ENCODE results near the gene CECR2.
"Not testable (repeated sequence)": the region's sequence is repeated elsewhere in the genome, so short reads cannot be mapped to it uniquely, and the experiment has no call there.

Gene CECR2

GRCh38 chr22:17523925-17524324, 154.7 kb downstream of the CECR2 start:
- FAIRE-seq: no peak

- FAIRE-seq: no peak
These were observed 167.0 kb downstream of the CECR2 start for GRCh38 chr22:17536269-17536668.

DNA sequence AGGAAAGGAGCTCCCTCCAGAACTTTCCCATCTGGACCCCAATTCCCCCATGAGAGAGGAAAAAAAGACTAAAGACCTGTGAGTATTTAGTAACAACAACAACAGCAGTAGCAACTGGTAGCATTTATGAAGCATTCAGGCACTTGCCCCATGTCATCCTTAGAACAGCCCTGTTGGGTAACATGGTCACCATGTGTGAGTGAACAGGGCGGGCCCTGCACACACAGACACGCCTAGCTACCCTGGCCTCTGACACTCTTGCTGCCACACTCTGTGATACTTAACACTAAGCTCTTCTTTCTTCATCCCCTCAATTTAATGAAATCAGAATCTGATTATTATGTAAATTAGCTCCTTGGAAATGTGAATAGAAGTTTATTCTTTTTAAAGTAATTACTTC, 167.9 kb downstream of the CECR2 start:
- no peak for FAIRE-seq

DNA sequence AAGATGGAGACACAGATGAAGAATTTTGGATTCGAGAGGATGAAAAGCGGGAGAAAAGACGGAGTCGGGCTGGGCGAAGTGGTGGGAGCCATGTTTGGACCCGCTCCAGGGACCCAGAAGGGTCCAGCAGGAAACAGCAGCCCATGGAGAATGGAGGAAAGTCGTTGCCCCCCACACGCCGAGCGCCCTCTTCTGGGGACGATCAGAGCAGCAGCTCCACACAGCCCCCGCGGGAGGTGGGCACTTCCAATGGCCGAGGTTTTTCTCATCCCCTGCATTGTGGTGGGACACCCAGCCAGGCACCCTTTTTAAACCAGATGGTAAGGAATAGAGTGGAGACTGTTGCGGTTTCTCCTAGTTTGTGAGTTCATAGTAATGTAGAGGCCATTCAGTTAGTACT, 171.2 kb downstream of the CECR2 start:
- no peak for FAIRE-seq

GRCh38 chr22:17541476-17541875, 172.2 kb downstream of the CECR2 start:
- no peak for FAIRE-seq

DNA sequence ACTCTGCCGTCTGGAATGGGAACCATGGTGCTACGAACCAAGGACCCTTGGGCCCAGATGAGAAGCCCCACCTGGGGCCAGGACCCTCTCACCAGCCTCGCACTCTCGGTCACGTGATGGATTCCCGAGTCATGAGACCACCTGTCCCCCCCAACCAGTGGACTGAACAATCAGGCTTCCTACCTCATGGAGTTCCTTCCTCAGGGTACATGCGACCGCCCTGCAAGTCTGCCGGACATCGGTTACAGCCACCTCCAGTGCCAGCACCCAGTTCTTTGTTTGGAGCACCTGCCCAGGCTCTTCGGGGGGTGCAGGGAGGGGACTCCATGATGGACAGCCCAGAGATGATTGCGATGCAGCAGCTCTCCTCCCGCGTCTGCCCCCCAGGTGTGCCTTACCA, 173.2 kb downstream of the CECR2 start:
- no peak for FAIRE-seq

DNA sequence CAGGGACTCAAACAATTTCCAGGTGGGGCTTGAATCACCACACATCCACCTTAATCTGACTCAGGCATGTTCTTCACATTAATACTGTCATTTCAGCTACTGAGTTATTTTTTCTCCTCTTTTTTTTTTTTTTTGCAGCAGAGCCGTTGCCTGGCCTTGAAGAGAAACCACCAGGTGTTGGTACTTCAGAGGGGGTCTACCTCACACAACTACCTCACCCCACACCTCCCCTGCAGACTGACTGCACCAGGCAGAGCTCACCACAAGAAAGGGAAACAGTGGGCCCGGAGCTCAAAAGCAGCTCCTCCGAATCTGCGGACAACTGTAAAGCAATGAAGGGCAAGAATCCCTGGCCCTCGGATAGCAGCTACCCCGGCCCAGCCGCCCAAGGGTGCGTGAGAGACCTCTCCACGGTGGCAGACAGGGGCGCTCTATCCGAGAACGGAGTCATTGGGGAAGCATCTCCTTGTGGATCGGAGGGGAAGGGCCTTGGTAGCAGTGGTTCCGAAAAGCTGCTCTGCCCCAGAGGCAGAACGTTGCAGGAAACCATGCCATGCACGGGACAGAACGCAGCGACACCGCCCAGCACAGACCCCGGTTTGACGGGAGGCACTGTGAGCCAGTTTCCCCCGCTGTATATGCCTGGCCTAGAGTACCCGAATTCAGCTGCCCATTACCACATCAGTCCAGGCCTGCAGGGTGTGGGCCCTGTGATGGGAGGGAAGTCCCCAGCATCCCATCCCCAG, 178.9 kb downstream of the CECR2 start:
- FAIRE-seq: no peak

GRCh38 chr22:17548756-17549035, 179.4 kb downstream of the CECR2 start:
- FAIRE-seq: no peak

DNA sequence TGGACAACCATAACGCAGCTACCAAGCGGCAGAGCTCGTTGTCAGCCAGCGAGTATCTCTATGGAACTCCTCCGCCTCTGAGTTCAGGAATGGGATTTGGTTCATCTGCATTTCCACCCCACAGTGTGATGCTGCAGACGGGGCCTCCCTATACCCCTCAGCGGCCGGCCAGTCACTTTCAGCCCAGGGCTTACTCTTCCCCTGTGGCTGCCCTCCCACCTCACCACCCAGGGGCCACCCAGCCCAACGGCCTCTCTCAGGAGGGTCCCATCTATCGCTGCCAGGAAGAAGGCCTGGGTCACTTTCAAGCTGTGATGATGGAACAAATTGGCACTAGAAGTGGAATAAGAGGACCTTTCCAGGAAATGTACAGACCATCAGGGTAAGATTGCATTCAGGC, 179.9 kb downstream of the CECR2 start:
- no peak for FAIRE-seq

DNA sequence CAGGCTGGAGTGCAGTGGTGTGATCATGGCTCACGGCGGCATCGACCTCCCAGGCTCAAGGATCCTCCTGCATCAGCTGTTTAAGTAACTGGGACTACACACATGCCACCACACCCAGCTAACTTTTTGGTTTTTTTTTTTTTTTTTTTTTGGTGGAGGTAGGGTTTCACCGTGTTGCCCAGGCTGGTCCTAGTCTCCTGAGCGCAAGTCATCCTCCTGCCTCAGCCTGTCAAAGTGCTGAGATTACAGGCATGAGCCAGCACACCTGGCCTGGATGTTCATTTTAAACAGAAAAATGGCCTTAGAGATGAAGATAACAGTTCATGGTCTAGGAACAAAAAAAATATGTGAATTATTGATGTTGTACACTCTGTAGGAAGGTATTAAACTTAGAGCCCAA, 180.4 kb downstream of the CECR2 start:
- FAIRE-seq: no peak

- FAIRE-seq: no peak
These were observed 183.5 kb downstream of the CECR2 start for GRCh38 chr22:17552737-17553136.

- FAIRE-seq: no peak
These were observed 185.6 kb downstream of the CECR2 start for GRCh38 chr22:17554814-17555213.

- FAIRE-seq: no peak
These were observed 189.9 kb downstream of the CECR2 start for GRCh38 chr22:17559188-17559587.

- FAIRE-seq: no peak
These were observed 193.9 kb downstream of the CECR2 start, which contains the start of gene SLC25A18 for GRCh38 chr22:17562906-17563870. Gene SLC25A18, plus strand, starts transcription at chr22:17563498. Its CDS starts 16,447 bp downstream, at chr22:17579945.

GRCh38 chr22:17563936-17564391, 194.7 kb downstream of the CECR2 start:
- no peak for FAIRE-seq

GRCh38 chr22:17566016-17566687, 196.9 kb downstream of the CECR2 start:
- FAIRE-seq: not testable (repeated sequence)

DNA sequence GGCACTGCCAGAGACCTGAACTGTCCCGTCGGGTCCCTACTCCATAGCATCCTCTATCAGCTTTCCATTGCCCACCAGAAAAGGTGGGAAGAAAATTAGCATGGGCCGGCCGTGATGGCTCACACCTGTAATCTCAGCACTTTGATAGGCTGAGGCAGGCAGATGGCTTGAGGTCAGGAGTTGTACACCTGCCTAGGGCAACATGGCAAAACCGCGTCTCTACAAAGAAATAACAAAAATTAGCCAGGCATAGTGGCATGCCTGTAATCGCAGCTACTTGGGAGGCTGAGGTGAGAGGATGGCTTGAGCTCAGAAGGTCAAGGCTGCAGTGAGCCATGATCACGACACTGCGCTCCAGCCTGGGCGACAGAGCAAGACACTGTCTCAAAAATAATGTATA, 197.5 kb downstream of the CECR2 start:
- FAIRE-seq: no peak

GRCh38 chr22:17569971-17570511, 200.8 kb downstream of the CECR2 start:
- FAIRE-seq: no peak

- no peak for FAIRE-seq
These were observed 201.8 kb downstream of the CECR2 start for GRCh38 chr22:17570851-17571631.

DNA sequence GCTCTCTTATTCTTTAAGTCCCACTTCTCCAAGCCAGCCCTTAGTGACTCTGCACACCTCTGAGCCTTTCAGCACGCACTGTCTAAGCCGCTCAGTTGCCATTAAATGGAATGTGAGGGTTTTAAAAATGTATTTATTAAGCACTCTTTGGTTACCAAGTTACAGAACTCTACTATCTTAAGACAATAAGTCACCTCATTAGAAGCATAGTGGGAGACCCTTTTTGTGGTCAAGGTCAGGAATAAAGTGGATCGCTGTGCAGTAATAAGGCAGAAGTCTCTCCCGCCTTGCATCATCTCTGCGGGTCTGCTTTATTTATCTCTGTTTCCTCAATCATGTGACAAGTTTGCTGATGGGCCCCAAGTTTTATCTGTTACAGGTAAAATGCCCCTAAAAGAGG, 205.9 kb downstream of the CECR2 start:
- FAIRE-seq: no peak

DNA sequence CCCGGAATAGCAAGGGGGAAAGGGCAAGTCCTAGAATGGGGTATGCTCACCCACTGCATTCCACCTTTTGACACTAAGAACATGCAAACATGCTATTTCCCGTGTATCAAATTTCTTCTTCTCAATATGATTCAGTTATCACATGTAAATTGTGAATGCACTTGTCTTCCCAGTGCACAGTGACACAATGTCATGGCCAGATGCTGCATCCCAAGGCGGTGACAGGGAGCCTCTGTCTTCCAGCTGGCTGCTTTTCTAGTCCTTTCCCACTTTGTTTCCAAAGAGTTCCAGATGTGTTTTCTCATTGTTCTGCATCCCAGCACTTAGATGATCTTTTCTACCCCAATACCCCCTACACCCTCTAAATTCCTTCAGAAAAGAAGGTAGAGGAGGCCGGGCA, 206.4 kb downstream of the CECR2 start:
- FAIRE-seq: no peak

- no peak for FAIRE-seq
These were observed 207.2 kb downstream of the CECR2 start for GRCh38 chr22:17576470-17576869.

All from A204.1 (cell line).